Esophagus muscularis mucosa (tissue), 4 donors: ENCODE results near the gene FAM149A. TPM values are rescaled to one million over a fixed set of nuclear protein-coding genes. Genes with fewer than 3 reads are reported as not detected.
A peak's percentile ranks its signal among the peaks of the same experiment; 100 is the strongest.

ENCODE experiments used
- DNase-seq: peaks from one replicate; pipeline ENCODE4 v3.0.0-alpha.2; 2017; ENCODE audit errors: extremely low spot score
- H3K27ac ChIP-seq, 4 donors: fragments of 200-600 bp; sonication (generic); replicated peaks in 1 of 4; 1 replicate in 3 of 4; 2 replicates in 1 of 4; pipeline ENCODE4 v1.5.1; 2016 to 2019; ENCODE audit warnings: mild to moderate bottlenecking in 1 of 4
- H3K27me3 ChIP-seq, 4 donors: fragments of 200-600 bp; sonication (generic); one replicate each; pipeline versions ENCODE4 v1.5.1 to v1.6.0; 2016 to 2019
- H3K36me3 ChIP-seq, 4 donors: fragments of 200-600 bp; sonication (generic); one replicate each; pipeline ENCODE4 v1.5.1; 2016 to 2019
- H3K4me1 ChIP-seq, 4 donors: fragments of 200-600 bp; sonication (generic); one replicate each; pipeline ENCODE4 v1.5.1; 2016 to 2019
- H3K4me3 ChIP-seq, 4 donors: fragments of 200-600 bp; sonication (generic); 1 replicate in 2 of 4; 2 replicates in 2 of 4; pipeline ENCODE4 v1.5.1; 2016 to 2019; ENCODE audit warnings: mild to moderate bottlenecking in 4 of 4, moderate library complexity in 1 of 4
- H3K9me3 ChIP-seq, 4 donors: fragments of 200-600 bp; sonication (generic); 1 replicate in 3 of 4; 2 replicates in 1 of 4; pipeline ENCODE4 v1.5.1; 2016 to 2019
- EP300 ChIP-seq: sonication (generic); formaldehyde crosslinking; IDR thresholded peaks from one replicate; pipeline ENCODE4 v1.6.1; 2017; ENCODE audit warnings: antibody characterized with exemption
- POLR2A ChIP-seq: fragments of 450-650 bp; IDR thresholded peaks from one replicate; pipeline ENCODE4 v1.6.1; 2017; ENCODE audit warnings: antibody characterized with exemption, moderate library complexity, mild to moderate bottlenecking, low read depth
- POLR2AphosphoS5 ChIP-seq, 2 donors: sonication (generic); formaldehyde crosslinking; IDR thresholded peaks; one replicate each; pipeline ENCODE4 v1.6.1; 2017; ENCODE audit warnings: antibody characterized with exemption in 2 of 2
- WGBS: methylation state at CpG from one replicate; pipeline ENCODE4 v1.1.5; 2018; 5-methylcytosine and 5-hydroxymethylcytosine counted together
- intact Hi-C: fragments of 100-400 bp; cut with DNase I; formaldehyde crosslinking; loops from one replicate; pipeline ENCODE4 v1.15.1; 2023
- total RNA-seq, 4 donors: library from RNA; depleted of rRNA; stranded (reverse); fragments of >200 nt; gene quantifications; one replicate each; pipeline versions ENCODE4 v1.1.0 to v1.2.1, GENCODE V29; 2016
- TF ChIP-seq, protein P1 (sequence below), 3 experiments: fragments of 200-600 bp in 2 of 3; fragments of 450-650 bp in 1 of 3; sonication (generic) in 2 of 3; IDR thresholded peaks; one replicate each; pipeline ENCODE4 v1.5.1; 2017 to 2019; ENCODE audit warnings: antibody characterized with exemption in 3 of 3, mild to moderate bottlenecking in 2 of 3, moderate library complexity in 1 of 3

Gene FAM149A
- total RNA-seq, 4 donors from 2014 or later: 19.5 to 38.8 (median 33.6) TPM

DNA sequence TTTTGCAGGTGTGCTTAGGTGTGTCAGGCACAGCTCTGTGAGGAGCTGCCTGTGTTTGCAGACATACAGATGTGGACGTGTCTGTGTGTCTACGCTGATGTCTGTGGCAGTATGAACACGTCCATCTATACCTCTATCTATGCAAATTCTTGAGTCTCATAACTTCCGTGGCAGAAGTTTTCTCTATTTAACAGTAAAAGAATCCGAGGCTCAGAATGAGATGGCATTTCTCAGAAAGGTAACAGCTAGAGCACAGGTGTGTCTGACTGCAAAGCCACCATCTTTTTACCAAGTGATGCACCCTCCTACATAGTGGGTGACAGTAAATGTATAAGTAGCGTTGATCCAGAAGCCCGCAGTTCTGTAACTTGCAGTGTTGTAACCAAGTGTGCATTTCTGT, 47.0 kb downstream of the FAM149A start:
- no peak for DNase-seq
- H3K4me3 ChIP-seq: no peak overlapping the region
- 96% methylated on average over 7 of the region's 7 CpGs for WGBS
- H3K4me1 ChIP-seq: peaks cover 0 to 3% (median 0%) of the 10 kb centered on the region in 4 donors
- H3K9me3 ChIP-seq: no peaks in the 10 kb centered on the region
- no peak overlapping the region for H3K27ac ChIP-seq
- peaks cover 8 to 31% (median 14%) of the 10 kb centered on the region in 4 donors for H3K36me3 ChIP-seq
- H3K27me3 ChIP-seq: no peaks in the 10 kb centered on the region
- intact Hi-C loops: no loop called here
- TF ChIP-seq POLR2AphosphoS5 (IDR thresholded peaks at IDR 0.05): no peak
- no peak for TF ChIP-seq POLR2A

DNA sequence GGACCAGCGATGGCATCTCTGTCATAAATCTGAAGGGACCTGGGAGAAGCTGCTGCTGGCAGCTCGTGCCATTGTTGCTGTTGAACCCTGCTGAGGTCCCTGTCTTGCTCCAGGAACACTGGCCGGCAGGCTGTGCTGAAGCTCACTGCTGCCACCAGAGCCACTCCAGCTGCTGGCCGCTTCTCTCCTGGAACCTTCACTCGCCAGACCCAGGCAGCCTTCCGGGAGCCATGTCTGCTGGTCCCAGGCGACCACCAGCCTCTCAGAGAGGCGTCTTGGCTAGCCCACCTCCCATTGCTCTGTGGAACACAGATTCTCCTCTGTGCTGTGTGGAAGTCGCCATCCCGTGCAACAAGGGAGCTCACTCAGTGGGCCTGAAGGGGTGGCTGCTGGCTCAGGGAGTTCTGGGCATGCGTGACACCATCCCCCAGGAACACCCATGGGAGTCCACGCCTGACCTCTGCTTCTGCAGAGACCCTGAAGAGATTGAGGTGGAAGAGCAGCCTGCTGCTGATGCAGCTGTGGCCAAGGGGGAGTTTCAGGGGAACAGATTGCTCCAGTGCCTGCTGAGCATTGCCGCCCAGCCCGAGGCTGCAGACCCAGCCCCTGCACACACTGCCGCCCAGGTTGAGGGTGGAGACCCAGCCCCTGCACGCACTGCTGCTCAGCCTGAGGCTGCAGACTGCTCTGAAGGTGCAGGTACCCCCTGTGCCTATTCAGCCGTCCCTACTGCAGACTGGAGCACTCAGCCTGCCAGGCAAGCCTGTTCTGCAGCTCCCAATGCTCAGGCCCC, 53.7 kb downstream of the FAM149A start:
- Histone ChIP-seq H3K36me3 (peaks cover 5 to 62% (median 27%) of the 10 kb centered on the region in 4 donors), H3K4me3 (no peak overlapping the region), H3K4me1 (no peaks in the 10 kb centered on the region), H3K9me3 (no peaks in the 10 kb centered on the region), H3K27ac (no peak overlapping the region), H3K27me3 (no peaks in the 10 kb centered on the region)
- WGBS: 77% methylated on average over 11 of the region's 17 CpGs
- intact Hi-C loops: no loop called here
- peak; percentile 55 for DNase-seq
- TF ChIP-seq POLR2A (no peak), POLR2AphosphoS5 (IDR thresholded peaks at IDR 0.05) (no peak), EP300 (no peak)
- TF ChIP-seq, protein P1, sequence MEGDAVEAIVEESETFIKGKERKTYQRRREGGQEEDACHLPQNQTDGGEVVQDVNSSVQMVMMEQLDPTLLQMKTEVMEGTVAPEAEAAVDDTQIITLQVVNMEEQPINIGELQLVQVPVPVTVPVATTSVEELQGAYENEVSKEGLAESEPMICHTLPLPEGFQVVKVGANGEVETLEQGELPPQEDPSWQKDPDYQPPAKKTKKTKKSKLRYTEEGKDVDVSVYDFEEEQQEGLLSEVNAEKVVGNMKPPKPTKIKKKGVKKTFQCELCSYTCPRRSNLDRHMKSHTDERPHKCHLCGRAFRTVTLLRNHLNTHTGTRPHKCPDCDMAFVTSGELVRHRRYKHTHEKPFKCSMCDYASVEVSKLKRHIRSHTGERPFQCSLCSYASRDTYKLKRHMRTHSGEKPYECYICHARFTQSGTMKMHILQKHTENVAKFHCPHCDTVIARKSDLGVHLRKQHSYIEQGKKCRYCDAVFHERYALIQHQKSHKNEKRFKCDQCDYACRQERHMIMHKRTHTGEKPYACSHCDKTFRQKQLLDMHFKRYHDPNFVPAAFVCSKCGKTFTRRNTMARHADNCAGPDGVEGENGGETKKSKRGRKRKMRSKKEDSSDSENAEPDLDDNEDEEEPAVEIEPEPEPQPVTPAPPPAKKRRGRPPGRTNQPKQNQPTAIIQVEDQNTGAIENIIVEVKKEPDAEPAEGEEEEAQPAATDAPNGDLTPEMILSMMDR (IDR thresholded peaks at IDR 0.05): no peak

DNA sequence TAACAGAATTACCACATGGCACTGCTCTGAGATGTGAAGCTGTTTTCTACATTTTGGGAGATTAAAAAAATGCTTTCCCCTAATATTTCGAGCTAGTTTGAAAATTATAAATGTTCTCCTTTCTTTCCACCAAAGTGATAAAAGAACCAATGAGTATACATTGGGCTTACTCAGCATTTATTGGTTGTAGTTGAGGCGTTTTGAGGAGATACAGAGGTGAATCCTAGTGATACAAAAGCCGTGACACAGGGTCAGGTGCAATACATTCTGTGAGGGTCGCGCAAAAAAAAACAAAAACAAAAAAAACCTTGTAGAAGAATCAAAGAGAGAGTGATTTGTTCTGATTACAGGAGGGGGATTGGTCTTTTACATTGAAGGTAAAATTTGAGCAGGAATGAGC, 54.5 kb downstream of the FAM149A start:
- DNase-seq: no peak

DNA sequence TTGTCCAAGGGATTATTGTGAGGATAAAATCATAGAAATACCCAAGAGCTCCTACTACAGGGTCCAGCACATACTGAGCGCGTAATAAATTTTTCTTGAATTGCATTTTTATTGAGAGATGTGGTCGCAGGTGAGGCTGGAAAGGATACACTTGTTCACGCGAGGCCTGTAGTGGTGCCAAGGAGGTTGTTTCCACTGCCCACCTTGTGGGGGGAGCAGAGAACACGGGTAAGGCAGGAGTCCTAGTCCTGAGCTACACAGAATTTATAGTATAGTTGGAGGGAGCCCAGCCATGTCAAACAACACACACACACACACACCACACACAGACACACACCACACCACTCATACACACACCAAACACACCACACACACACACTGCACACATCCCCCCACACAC, 55.1 kb downstream of the FAM149A start:
- H3K27ac ChIP-seq: no peak overlapping the region
- H3K27me3 ChIP-seq: no peaks in the 10 kb centered on the region
- peaks cover 0 to 63% (median 29%) of the 10 kb centered on the region in 4 donors for H3K36me3 ChIP-seq
- intact Hi-C loops: no loop called here
- no peaks in the 10 kb centered on the region for H3K9me3 ChIP-seq
- H3K4me1 ChIP-seq: no peaks in the 10 kb centered on the region
- TF ChIP-seq, protein P1 (IDR thresholded peaks at IDR 0.05): no peak
- TF ChIP-seq POLR2A: no peak
- no peak for TF ChIP-seq EP300
- TF ChIP-seq POLR2AphosphoS5 (IDR thresholded peaks at IDR 0.05): no peak
- H3K4me3 ChIP-seq: no peak overlapping the region
- DNase-seq: peak; percentile 60
- 79% methylated on average over 6 of the region's 6 CpGs for WGBS

More for the DNA sequence above, 54.5 kb downstream of the FAM149A start:
- H3K27me3 ChIP-seq: no peaks in the 10 kb centered on the region
- peaks cover 0 to 62% (median 29%) of the 10 kb centered on the region in 4 donors for H3K36me3 ChIP-seq
- no peaks in the 10 kb centered on the region for H3K4me1 ChIP-seq
- intact Hi-C loops: no loop called here
- TF ChIP-seq POLR2A (no peak), EP300 (no peak), POLR2AphosphoS5 (IDR thresholded peaks at IDR 0.05) (no peak)
- TF ChIP-seq, protein P1 (IDR thresholded peaks at IDR 0.05): no peak
- no peak overlapping the region for H3K4me3 ChIP-seq
- WGBS: 88% methylated on average over 5 of the region's 5 CpGs
- no peak overlapping the region for H3K27ac ChIP-seq
- no peaks in the 10 kb centered on the region for H3K9me3 ChIP-seq

DNA sequence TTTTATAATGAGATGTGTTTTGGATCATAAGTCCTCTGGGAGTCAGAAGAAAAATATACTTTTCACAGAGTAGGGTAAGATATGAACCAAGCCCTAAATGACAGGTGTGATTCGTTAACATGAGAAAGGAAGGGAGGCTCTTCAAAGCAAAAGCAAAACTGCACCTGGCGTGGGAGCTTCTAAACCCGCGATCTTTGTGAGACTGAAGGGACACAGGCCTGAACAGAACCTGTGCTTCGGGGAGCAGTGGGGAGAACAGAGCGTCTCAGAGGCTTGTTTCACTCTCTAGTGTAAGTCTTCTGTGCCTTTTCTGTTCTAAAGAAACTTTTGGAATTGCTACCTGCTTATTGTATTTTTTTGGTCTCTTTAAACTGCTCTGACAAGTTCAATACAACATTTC, 56.6 kb downstream of the FAM149A start:
- H3K4me1 ChIP-seq: no peaks in the 10 kb centered on the region
- H3K9me3 ChIP-seq: no peaks in the 10 kb centered on the region
- H3K27me3 ChIP-seq: no peaks in the 10 kb centered on the region
- TF ChIP-seq POLR2A: no peak
- no peak for TF ChIP-seq POLR2AphosphoS5 (IDR thresholded peaks at IDR 0.05)
- no peak for TF ChIP-seq EP300
- TF ChIP-seq, protein P1 (IDR thresholded peaks at IDR 0.05): no peak
- no peak overlapping the region for H3K27ac ChIP-seq
- no peak overlapping the region for H3K4me3 ChIP-seq
- 71% methylated on average over 6 of the region's 6 CpGs for WGBS
- intact Hi-C loops: no loop called here
- DNase-seq: peak; percentile 55
- peaks cover 0 to 65% (median 32%) of the 10 kb centered on the region in 4 donors for H3K36me3 ChIP-seq
